Activated CD4-positive, alpha-beta T cell treated with anti-CD3 and anti-CD28 coated beads, Interleukin-2, amount 50 U/mL, for 16 hours (primary cell): ENCODE data around the gene NPW.
"Not testable (repeated sequence)": the region's sequence is repeated elsewhere in the genome, so short reads cannot be mapped to it uniquely, and the experiment has no call there.

Source experiments
- DNase-seq: peaks from one replicate; pipeline ENCODE4 v3.0.0-alpha.2; 2020

NPW gene

GRCh38 chr16:2002406-2003230 is 17.0 kb upstream of the NPW start:
- DNase-seq: no peak

- DNase-seq: no peak
Observed at GRCh38 chr16:2003231-2003826, 16.3 kb upstream of the NPW start.

GRCh38 chr16:2003827-2004641 is 15.6 kb upstream of the NPW start:
- DNase-seq: peak; percentile 91

GRCh38 chr16:2004795-2005517 is 14.6 kb upstream of the NPW start:
- DNase-seq: no peak

- DNase-seq: no peak
Observed at GRCh38 chr16:2005646-2006045, 13.9 kb upstream of the NPW start.

- no peak for DNase-seq
Observed at GRCh38 chr16:2006317-2006716, 13.3 kb upstream of the NPW start.

GRCh38 chr16:2007081-2007836 is 12.3 kb upstream of the NPW start:
- DNase-seq: no peak

- peak; percentile 55 for DNase-seq
Observed at GRCh38 chr16:2008009-2008526, 11.5 kb upstream of the NPW start.

- peak; percentile 47 for DNase-seq
Observed at GRCh38 chr16:2008631-2009163, 10.9 kb upstream of the NPW start.

- DNase-seq: no peak
Observed at GRCh38 chr16:2009164-2009711, 10.3 kb upstream of the NPW start.

- peak; percentile 85 for DNase-seq
Observed at GRCh38 chr16:2009791-2010510, 9.6 kb upstream of the NPW start, which contains the start of gene ZNF598. TSS of gene ZNF598 (minus strand) at chr16:2009821.

- not testable (repeated sequence) for DNase-seq
Observed at GRCh38 chr16:2011726-2012125, 7.9 kb upstream of the NPW start.

- no peak for DNase-seq
Observed at GRCh38 chr16:2013527-2013926, 6.1 kb upstream of the NPW start.

- DNase-seq: no peak
Observed at GRCh38 chr16:2015117-2015946, 4.3 kb upstream of the NPW start.

- DNase-seq: no peak
Observed at GRCh38 chr16:2015947-2016208, 3.7 kb upstream of the NPW start.

- DNase-seq: no peak
Observed at GRCh38 chr16:2016407-2016922, 3.1 kb upstream of the NPW start.

GRCh38 chr16:2019921-2020831 is 591 bp downstream of the NPW start:
- DNase-seq: no peak

GRCh38 chr16:2022723-2023091 is 3.1 kb downstream of the NPW start:
- DNase-seq: peak; percentile 26
